SH-SY5Y (cell line): ENCODE results near the gene MARK2.

Experiments used
- GATA2 ChIP-seq: IDR thresholded peaks from 2 replicates; pipeline ENCODE4 v1.6.1; 2011; ENCODE audit warnings: mild to moderate bottlenecking, low read depth, low read length
- GATA3 ChIP-seq: IDR thresholded peaks from 2 replicates; pipeline ENCODE4 v1.6.1; 2011; ENCODE audit warnings: low read depth, mild to moderate bottlenecking, low read length, moderate library complexity

DNA sequence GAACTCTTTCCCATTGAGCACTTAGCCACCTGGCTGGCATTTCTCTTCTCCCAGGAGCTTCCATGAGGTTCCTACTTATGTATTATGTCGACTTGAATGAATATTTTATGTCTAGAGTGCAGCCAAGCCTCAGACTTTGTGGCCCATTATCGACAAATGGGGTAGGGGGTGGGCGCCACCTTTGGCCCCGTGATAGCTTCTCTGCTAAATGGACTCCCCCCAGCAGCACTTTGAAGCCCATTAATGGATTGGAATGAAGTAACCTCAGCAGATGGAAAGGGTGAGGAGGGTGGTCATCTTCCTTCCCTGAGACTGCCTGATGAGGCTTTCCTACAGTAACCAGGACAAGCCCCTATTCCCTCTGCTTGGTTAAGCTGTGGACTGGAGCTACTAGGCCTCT lies 5.9 kb downstream of the MARK2 start:
- TF ChIP-seq GATA2 (no peak), GATA3 (no peak)
